SU-DHL-6 (cell line): ENCODE results near the gene RFC2.

ENCODE experiments used
- CTCF ChIP-seq: fragments of 200-600 bp; sonication (generic); IDR thresholded peaks from one replicate; pipeline ENCODE4 v1.5.1; 2017; ENCODE audit warnings: antibody characterized with exemption, mild to moderate bottlenecking, low read length, moderate library complexity; ENCODE audit not compliant: insufficient read depth, poor library complexity, severe bottlenecking
- EZH2phosphoT487 ChIP-seq: fragments of 200-600 bp; sonication (generic), shearing (Covaris generic); conservative IDR thresholded peaks from 2 replicates; pipeline ENCODE4 v1.6.1; 2018; ENCODE audit warnings: mild to moderate bottlenecking, antibody characterized with exemption, low read length, moderate library complexity, mixed read lengths

GRCh38 chr7:74290553-74290950, 36.4 kb upstream of the RFC2 start:
- TF ChIP-seq CTCF = no peak
- TF ChIP-seq EZH2phosphoT487 = no peak
